Daoy (cell line): ENCODE results near the gene PCDH10. TPM values are rescaled to one million over a fixed set of nuclear protein-coding genes. Genes with fewer than 3 reads are reported as not detected.

Source experiments
- DNase-seq: peaks from one replicate; pipeline ENCODE4 v3.0.0-alpha.2; 2015; ENCODE audit warnings: low read depth
- total RNA-seq: library from RNA; depleted of rRNA; stranded (reverse); fragments of >200 nt; shearing (Covaris generic); gene quantifications from 2 replicates; pipeline ENCODE4 v1.2.3, GENCODE V29; 2014; rRNA removed

Gene PCDH10, protein sequence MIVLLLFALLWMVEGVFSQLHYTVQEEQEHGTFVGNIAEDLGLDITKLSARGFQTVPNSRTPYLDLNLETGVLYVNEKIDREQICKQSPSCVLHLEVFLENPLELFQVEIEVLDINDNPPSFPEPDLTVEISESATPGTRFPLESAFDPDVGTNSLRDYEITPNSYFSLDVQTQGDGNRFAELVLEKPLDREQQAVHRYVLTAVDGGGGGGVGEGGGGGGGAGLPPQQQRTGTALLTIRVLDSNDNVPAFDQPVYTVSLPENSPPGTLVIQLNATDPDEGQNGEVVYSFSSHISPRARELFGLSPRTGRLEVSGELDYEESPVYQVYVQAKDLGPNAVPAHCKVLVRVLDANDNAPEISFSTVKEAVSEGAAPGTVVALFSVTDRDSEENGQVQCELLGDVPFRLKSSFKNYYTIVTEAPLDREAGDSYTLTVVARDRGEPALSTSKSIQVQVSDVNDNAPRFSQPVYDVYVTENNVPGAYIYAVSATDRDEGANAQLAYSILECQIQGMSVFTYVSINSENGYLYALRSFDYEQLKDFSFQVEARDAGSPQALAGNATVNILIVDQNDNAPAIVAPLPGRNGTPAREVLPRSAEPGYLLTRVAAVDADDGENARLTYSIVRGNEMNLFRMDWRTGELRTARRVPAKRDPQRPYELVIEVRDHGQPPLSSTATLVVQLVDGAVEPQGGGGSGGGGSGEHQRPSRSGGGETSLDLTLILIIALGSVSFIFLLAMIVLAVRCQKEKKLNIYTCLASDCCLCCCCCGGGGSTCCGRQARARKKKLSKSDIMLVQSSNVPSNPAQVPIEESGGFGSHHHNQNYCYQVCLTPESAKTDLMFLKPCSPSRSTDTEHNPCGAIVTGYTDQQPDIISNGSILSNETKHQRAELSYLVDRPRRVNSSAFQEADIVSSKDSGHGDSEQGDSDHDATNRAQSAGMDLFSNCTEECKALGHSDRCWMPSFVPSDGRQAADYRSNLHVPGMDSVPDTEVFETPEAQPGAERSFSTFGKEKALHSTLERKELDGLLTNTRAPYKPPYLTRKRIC
- total RNA-seq, result 0.69 and 1.6 TPM in 2 replicates

DNA sequence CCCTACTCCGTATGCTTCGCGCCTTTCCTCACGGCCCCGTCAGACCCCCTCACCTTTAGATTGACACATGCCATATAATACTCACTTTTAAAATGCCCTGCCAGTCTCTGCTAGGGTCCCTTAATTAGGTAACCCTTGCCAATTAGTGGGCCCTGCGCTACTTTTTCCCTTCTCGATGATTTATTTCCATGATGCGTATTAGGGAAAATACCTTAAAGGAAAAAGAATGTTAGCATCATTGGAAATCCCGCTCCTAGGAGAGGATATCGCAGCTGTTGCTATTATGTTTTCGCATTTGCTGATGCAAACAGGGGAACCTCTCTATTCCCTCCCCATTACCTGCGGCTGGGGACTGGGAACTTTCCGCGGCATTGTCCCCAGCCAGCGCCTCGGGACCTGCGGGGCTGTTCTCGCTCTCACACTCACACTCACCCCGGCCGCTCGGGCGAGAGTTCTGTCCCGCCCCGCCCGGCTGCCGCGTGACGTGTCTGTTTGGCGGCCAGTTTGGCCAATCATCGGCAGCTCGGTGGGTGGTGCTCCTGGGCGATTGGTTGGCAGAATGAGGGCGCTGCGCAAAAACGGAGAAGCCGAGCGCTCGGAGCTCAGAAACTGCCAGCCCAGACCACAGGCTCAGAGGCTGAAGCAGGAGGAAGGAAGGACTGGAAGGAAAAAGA is at the start of gene PCDH10:
Gene PCDH10 (plus strand): TSS at position 605 of the 674 bp plus-strand sequence. CDS start 847 bp downstream, outside the sequence.
- peak; percentile 92 for DNase-seq

DNA sequence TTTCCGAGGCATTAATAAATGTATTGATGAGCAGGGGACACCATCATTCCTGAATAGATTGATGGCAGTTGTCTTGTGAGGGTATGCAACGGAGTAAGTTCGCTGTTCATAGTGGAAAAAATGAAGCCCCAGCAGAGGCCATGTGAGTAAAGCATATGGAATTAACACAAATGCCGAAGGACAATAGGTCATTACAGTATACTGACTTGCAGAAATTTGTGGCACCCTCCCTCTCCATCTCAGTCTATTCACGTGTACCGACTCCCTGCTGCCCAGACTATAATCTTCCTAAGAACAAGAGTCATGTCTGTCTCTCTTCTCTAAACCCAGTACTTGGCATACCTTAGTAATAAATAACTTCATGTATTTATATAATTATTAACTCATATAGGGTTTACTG is 47.1 kb upstream of the PCDH10 start:
- no peak for DNase-seq

DNA sequence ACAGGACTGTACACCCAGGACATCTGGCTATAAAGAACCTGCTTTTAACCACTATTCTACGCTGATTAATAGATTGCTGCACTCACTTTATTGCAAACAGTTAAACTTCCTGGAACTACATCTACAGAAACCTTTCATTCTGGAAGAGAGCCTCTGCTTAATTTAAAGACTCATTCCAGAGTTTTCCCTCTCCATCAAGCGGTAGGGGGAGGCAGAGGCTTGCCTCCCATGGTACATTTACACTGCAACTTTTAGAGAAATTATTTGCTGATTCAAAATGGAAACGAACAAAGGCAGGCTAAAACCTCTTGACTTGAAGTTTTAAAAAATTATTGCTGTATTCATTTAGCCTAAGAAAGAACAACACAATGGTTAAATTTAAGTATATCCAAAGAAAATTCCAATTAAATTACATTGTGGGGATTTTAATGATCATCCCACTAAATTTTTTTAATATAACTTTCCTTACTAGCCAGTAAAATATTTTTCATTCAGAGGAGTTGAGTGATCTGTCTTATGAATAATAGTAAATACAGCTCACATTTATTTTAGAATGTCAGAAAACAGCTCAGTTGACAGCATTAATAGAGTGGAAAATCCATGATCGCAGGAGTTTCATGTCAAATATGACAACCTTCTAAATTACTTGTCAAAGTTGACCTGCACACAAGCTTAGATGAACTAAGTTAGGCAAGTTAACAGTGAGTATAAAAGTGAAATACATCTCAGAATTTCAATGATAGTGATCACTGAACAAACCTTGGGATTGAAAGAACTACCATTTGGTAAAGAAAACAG is 46.3 kb upstream of the PCDH10 start:
- no peak for DNase-seq

DNA sequence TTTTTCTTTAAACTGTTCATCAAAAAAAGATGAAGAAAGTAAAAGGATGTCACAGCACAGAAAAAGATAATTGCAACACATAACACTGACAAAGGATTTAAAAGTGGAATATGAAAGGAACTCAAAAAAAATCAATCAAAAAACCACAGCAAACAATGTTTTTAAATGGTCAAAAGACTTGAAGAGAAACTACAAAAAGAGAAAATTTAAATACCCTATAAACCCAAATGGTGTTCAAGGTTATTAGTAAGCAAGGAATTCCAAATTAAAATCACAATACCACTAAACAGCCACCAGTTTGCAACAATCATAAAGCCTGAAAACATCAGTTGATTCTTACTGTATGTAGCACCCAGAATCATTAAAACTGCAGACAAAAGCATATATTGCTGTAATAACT is 36.5 kb upstream of the PCDH10 start:
- no peak for DNase-seq

DNA sequence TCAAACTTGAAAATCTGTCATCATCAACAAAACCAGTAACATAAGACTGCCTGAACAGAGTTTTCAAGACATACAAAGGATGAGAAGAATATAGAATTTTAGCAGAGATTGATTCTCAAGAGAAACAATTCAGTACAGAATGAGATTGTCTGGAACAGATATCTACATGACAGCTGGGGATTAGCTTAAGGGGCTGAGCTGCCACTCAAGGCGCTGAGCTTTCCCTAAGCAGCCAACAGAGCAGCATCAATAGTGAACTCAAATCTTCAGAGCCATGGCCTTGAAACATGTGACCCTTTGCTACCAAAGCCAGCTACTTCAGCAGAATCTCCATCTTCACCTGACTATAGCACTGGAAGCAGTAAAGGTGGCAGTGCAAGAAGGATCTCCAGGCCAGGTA is 24.3 kb upstream of the PCDH10 start:
- DNase-seq, result no peak

DNA sequence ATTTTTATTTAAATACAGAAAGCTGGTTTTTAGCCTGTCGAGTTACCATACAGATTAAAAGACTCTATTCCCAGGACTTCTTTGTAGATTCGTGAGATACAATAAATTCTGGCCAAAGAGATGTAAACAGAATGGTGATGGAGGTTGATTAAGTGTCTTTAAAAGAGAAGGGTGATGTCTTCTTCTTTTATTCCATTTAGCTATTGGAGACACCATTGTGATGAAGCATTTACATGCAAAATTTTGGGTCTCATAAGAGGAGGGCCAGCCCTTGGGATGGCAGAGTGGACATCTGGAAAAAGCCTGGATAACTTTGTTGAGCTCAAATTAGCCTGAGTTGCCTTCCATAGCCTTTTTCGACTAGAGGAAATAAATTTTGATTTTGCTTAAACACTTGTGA is 21.6 kb upstream of the PCDH10 start:
- no peak for DNase-seq

DNA sequence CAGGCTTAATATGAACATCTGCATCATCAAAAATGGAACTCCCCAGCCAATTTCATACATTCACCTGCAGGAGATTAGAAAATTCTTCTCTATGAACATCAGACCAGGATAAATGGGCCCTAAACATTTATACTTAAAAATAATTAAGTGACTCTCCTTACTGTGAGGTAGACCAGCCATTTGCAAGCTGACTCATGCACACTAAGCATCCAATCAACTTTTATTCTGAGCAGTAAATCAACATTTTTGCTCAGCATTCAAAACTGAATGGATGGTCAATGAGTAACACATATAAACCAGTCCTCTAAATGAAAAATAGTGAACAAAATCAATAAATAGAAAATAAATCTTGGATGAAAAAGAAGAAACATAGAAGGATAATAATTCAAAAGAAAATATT is 19.9 kb upstream of the PCDH10 start:
- no peak for DNase-seq

DNA sequence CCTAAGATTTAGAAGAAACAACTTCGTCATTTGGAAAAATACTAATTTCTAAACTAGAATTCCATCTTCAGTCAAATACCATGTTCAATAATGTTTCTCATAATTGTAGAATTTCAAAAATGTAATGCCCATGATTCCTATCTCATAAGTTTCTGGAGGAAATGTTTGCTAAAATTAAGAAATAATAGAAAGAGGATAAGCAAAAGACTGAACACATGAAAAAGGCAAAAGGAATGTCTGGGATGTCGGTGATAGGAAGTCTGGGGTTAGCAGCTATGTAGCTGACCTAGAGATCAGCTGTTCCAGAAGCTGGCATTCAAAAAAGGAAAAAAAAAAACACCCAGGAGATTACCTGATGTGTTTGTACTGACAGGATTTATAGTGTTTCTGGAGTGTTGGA is 18.9 kb upstream of the PCDH10 start:
- no peak for DNase-seq

DNA sequence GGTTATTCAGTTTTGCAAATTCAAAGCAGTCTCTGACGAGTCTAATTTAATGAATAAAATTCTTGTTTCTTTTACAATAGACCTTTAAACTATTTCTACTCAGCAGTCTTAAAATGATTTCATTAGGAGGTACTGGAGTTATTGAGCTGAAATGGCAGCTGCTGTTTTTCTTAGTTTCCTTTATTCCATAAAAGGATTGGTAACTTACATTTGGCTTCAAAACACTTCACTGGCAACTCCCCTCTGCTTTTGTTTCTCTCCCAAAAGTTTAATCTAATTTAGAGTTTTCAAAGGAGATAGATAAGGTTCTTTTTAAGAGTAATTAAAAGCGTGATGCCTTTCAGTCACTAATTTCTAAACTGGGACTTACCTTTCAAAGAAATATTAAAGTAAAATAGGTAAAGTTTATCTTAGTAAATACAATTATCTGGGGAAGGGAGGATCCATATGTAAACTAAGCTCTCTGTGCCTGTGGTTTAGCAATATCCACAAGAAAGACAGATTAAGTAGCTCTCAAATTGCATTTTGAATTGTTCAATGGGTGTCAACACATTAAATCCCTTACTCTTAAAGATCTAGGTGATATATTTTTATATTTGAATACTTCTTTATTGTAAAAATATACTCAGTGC is 17.1 kb upstream of the PCDH10 start:
- no peak for DNase-seq

DNA sequence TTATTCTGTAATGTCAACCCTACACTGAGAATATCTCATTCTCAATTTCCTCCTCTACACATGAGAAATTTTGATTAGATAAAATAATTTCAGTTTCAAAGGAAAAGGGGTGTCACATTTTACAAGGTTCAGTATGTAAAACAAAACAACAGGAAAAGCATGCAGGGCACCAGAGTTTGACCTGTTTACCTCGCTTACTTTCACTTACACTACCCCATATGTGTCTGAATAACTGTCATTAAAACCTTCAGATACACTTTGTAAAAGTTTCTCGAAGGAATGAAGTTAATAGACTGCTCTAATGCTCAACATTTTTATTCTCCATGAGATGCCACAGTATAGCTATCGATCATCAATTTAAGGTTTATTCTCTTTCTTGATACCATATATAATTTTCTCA is 12.3 kb upstream of the PCDH10 start:
- DNase-seq, result no peak

DNA sequence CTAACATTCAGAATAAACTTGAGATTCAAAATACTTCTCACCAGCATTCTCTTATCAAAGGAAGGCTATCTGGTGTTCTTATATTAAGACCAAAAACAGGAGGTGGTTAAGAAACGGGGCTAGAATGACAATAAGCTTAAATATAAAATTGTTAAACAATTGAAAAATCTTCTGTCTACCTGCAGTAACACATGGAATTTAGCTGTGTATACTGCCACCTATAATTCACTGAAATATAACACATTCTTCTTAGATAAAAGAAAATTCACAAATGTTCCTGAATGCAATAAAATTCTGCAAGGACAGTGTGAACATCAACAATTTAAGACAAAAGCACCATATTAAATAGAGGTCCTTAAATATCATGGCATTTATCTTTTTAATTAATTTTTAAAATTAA is 11.5 kb upstream of the PCDH10 start:
- DNase-seq, result no peak

DNA sequence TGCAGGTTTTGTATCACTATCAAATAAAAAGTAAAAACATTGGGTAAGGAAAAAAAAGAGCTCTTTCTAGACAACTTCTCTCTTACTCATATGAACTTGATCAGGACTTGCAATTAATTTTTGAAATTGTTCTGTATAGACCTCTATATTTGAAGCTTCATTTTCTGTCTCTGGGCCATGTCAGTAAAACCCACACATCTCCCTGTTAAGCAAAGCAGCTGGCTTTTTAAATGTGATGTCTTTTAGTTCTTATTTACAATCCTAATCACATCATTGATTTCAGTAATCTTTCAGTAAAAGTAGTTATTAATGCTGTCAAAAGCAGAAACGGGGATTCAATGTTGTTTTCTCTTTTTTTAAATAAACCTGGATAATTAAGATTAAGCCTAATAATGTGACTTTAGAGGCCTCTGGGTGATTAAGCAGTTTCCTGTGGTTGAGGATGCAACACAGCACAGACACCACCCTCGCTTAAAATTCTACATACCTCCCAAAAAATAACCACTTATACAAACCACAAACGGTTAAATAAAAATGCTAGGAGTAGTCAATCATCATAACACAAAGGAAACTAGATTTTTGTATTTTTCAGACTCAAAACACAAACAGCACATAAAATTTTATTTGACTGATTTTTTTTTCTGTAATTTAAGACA is 5.2 kb upstream of the PCDH10 start:
- DNase-seq, result no peak

DNA sequence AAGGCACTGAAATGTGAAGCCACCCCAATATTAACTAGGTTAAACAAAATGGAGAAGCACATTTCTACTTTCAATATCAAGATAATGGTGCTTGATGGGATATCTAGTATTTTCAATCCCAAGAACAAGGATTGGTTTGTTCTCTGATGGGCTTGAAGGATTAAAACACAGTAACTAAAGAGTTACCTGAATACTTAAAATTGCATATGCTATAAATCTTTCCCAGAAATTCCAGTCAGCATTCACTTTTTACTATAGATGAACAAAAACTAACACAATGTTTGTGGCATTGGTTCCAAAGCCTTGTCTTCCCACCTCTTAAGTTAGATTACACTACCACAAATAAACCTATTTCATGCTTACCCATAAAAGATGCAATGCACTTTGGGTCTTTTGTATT is 3.9 kb upstream of the PCDH10 start:
- DNase-seq, result no peak

DNA sequence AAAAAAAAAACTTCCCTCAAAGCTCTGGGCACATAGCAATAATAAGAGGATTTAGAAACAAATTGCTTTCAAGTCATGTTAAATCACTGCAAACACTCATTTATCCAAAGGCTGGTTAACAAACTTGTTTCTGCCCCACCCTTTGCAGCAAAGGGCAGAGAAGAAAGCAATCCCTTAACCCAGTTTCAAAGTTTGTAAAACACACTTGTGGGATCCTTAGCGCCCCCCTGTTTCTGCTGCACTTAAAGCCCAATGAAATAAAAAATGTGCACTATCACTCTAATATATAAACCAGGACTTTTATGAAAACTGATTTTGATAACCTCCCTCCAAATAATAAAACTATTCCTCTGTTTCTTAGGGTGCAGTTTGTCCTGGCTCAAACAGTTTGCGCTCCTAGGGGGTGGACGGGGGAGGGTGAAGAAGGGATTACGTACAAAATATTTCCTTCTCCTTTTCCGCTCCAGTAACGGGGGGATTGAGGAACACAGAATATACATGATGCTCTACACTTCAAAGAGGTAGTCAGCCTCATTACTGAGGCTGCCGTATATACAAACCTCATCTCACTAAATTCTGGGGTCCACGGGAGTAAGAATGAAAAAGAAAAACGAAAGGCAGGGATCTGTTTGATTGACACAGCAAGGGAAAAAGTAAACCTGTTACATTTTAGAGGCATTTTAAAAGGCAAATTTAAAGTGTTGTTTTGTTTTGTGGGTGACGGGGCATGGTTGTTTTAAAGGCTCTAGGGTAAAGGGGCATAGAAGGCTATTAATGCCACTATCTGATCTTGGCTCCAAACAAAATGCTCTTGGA is 3.1 kb upstream of the PCDH10 start:
- no peak for DNase-seq

DNA sequence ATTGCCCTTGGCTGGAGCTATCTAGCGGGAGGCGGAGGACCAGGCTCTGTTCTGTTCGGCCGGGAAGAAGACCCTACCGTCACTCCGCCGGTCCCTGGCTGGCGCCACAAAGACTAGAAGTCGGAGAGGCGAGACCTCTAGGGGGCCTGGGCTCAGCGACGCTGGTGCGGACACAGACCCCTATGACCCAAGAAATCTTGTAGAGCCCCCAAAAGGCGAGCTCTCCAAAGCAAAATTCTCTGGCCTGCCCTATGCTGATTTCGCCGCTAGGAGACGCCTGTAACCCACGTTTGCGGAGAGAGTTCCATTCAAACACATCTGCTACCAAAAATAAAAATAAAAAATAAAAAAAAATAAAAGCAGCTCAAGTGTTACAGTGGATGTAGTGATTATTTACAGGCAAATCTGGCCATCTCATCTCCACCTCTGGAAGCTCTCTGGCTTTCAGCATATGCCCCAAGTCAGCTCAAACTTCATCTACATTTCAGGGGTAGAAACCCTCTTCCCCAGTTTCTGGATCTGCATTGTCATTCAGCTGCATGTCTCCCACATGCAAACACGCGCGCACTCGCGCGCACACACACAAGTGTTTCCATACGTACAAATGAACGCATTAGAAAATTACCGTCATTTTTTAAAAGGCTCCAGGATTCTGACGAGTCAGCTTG is 2.4 kb upstream of the PCDH10 start:
- DNase-seq, result peak; percentile 43

DNA sequence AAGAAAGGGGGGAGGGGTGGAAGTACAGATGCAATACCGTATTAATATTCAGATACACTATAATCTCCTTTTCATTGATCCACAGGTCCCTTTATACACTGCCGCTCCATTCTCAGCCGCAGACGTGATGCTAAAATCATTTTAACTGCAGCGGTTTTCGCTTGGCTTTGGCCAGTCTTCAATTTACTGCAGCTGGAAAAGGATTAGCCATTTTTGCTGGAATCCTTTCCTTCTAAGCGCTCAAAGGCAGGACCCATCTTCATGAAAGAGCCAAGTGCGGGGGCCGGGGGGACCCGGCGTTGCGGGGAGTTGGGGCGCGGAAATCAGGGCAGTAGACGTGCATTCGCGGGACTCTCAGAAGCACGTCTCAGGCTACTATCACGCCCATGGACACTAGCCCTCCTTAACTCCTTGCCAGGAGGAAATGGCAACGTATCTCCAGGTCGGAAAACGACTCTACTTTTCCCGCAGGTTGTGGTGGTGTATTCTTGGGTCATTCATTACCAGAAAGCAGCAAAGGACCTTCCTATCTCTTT is 1.7 kb upstream of the PCDH10 start:
- peak; percentile 10 for DNase-seq

DNA sequence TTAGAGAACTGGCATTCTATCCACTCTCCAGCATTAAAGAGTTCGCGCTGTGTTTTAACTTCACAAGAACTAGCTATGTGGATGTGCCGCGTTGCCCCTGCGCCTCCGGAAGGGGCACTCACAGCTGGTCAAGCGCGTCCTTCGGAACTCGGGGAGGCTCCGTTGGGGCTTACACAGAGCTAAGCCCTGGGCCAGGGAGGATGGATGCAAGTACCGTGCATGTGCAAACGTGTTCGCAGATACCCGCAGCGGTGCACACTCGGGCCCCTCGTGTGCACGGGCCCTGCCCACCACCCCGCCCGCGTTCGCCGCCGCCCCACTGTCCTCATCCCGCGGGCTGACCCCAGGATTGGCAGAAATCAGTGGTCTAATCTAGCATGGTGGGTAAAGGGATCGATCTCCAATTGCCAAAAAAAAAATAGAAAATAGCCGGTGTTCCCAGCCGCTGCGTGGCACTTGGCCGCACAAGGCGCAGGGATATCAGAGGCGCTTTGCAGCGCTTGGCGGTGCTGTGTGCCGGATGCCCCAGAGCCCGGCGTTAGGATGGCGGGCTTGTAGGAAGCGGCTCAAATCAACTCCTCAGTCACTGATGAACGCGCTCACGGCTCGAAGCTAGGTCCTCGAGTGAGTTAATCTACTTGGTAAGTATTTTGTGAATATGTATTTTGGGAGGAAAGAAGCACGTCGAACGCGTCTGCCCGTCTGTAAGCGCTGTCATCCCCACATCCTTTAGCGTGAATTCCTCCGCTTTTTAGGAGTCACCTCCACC is 989 bp upstream of the PCDH10 start:
- DNase-seq, result peak; percentile 63

DNA sequence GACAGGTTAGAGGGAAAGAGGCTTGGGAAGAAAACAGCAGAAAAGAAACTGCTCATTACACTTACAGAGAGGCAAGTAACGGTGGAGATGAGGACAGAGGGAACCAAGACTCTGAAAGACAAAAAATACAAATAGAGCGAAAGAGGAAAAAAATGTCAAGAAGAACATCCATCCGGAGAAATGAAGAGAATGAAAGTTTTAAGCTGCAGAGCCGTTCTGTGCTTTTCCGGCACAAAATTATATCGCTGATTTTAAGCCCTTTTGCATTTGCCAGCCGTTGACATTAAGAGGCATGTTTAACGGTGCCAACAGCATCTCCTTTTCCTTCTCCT is 236 bp downstream of the PCDH10 start:
- DNase-seq, result no peak
